Epithelial cell of prostate (primary cell): ENCODE data around the gene ZDHHC14.
"Not testable (repeated sequence)": the region's sequence is repeated elsewhere in the genome, so short reads cannot be mapped to it uniquely, and the experiment has no call there.

Experiments used
- DNase-seq: peaks from one replicate; pipeline ENCODE4 v3.0.0-alpha.2; 2011; ENCODE audit warnings: low read depth, low spot score
- H3K27ac ChIP-seq: fragments of 450-650 bp; 2 replicates; pipeline ENCODE4 v1.5.1; 2017; ENCODE audit warnings: mild to moderate bottlenecking

ZDHHC14 gene

GRCh38 chr6:157461000-157461915 is 80.3 kb downstream of the ZDHHC14 start:
- no peak for DNase-seq
- H3K27ac ChIP-seq, result no peak overlapping the region

GRCh38 chr6:157462956-157463742 is 82.2 kb downstream of the ZDHHC14 start:
- DNase-seq, result no peak
- H3K27ac ChIP-seq, result no peak overlapping the region

GRCh38 chr6:157463743-157464135 is 82.7 kb downstream of the ZDHHC14 start:
- not testable (repeated sequence) for DNase-seq, H3K27ac ChIP-seq

GRCh38 chr6:157464653-157465535 is 83.9 kb downstream of the ZDHHC14 start:
- DNase-seq, result no peak
- no peak overlapping the region for H3K27ac ChIP-seq

DNA sequence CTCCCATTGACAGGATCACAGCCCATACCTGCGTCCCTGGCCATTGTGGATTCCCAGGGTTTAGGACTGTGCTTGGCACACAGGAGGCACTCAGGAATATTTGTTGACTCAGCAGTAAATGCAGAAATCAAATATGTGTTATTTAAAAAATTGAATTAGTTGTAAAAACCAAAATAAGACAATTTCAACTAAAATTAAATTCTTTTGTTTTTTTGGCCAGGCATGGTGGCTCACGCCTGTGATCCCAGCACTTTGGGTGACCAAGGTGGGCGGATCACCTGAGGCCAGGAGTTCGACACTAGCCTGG is 85.3 kb downstream of the ZDHHC14 start:
- DNase-seq, result no peak
- no peak overlapping the region for H3K27ac ChIP-seq

GRCh38 chr6:157467339-157467738 is 86.3 kb downstream of the ZDHHC14 start:
- DNase-seq, H3K27ac ChIP-seq: not testable (repeated sequence)

GRCh38 chr6:157468054-157468453 is 87.1 kb downstream of the ZDHHC14 start:
- no peak for DNase-seq
- H3K27ac ChIP-seq, result no peak overlapping the region

DNA sequence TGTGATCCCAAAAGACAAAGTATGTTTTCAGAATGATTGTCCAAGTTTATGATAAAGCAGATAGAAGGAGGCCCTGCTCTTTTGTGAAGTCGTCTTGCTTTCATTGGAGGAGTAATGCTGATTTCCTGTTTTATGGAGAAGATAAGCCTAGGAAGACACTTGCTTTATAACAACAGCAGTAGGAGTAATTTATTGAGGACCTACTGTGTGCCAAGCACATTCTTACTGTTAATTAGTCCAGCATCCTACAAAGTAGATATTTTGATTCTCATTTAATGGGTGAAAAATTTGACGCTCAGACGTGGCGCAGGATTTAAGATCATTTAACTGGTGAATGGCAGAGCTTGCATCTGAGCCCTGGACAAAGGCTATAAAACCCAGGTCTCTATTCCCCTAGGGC is 87.6 kb downstream of the ZDHHC14 start:
- no peak for DNase-seq
- H3K27ac ChIP-seq, result no peak overlapping the region

GRCh38 chr6:157469378-157469777 is 88.4 kb downstream of the ZDHHC14 start:
- no peak overlapping the region for H3K27ac ChIP-seq
- no peak for DNase-seq

- no peak for DNase-seq
- no peak overlapping the region for H3K27ac ChIP-seq
Observed at GRCh38 chr6:157471077-157471686, 90.2 kb downstream of the ZDHHC14 start.

- H3K27ac ChIP-seq, result no peak overlapping the region
- DNase-seq, result no peak
Observed at GRCh38 chr6:157471895-157472686, 91.1 kb downstream of the ZDHHC14 start.

DNA sequence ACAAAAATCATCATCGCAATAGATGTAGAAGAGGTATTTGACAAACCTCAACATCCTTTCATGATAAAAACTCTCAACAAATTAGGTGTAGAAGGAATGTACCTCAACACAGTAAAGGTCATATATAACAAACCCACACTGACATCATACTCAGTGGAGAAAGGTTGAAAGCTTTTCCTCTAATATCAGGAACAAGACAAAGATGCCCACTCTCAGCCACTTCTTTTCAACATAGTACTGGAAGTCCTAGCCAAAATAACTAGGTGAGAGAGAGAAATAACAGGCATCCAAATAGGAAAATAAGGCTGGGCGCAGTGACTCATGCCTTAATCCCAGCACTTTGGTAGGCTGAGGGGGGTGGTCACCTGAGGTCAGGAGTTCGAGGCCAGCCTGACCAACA is 95.8 kb downstream of the ZDHHC14 start:
- no peak for DNase-seq
- no peak overlapping the region for H3K27ac ChIP-seq

DNA sequence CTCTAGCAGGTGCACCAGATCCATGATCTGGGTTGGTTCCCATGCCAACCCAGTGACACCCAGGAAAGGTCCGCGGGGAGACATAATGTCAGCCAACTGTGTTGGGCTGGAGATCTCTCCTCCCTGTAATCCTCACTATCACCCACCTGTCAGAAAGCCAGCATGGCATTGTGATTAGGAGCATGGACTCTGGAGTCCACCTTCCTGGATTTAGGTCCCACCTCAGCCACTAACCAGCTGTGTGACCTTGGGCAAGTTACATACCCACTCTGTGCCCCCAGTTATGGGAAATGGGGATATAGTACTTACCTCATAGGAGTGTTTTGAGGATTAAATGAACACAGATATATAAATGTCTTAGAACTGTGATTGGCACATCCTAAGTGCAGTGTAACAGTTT is 97.9 kb downstream of the ZDHHC14 start:
- no peak overlapping the region for H3K27ac ChIP-seq
- no peak for DNase-seq

GRCh38 chr6:157479464-157480303 is 98.7 kb downstream of the ZDHHC14 start:
- H3K27ac ChIP-seq, result no peak overlapping the region
- DNase-seq, result no peak

DNA sequence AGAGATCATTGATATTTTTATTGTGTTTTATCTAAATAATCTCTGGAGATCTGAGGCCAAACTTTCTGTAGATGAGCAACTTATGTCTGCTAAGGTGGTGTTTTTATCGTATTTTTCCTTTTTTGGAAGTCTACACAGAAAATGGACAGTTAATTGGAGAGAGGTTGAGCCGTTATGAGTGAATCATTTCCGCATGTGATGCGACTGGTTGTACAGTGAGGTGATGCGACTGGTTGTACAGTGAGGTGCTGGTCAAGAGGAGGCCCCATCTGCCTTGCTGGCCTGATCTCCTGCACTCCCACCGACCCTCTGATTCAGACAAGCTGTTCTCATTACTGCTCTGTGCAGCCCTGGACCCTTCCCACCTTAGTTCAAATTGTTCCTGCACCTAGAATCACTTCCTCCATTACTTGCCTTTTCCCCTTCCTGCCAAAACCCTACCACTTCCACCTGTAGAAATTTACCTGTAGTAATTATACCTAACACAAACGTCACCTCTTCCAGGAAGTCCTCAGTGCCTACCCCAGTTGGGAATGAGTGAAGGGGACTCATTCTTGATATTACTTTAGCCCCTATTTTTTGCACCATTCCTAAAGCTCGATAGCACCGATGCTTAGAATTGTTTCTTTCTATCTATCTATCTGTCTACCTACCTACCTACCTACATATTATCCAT is 100.3 kb downstream of the ZDHHC14 start:
- DNase-seq, result no peak
- H3K27ac ChIP-seq, result no peak overlapping the region

DNA sequence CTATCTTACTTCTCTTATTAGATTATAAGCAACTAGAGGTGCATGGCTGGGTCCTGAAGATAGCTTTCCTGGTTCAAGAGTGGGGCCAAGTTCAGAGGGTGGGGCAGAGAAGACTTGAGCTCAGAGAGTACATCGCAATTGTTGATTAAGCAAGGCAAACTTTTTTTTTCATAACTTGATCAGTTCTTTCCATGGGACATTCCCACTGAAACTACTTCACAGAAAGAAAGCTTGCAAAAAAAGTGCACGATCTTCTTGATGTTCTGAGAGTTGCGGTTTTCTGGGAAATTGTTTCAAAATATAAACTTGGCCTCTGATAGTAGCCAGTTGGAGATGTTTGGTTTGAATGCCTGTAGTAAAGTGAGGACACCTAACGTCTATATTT is 100.9 kb downstream of the ZDHHC14 start:
- DNase-seq, result no peak
- no peak overlapping the region for H3K27ac ChIP-seq

GRCh38 chr6:157483770-157484169 is 102.8 kb downstream of the ZDHHC14 start:
- DNase-seq, result no peak
- no peak overlapping the region for H3K27ac ChIP-seq

- no peak for DNase-seq
- no peak overlapping the region for H3K27ac ChIP-seq
Observed at GRCh38 chr6:157484181-157484580, 103.2 kb downstream of the ZDHHC14 start.
